NCI-H2081 treated with DMSO at 0.1 percent for 48 hours (cell line): ENCODE measurements around the gene OR9I1.

Source experiments
- DNase-seq: peaks from one replicate; lab custom pipeline; 2025; lab: John Stamatoyannopoulos, UW

The OR9I1 gene, protein sequence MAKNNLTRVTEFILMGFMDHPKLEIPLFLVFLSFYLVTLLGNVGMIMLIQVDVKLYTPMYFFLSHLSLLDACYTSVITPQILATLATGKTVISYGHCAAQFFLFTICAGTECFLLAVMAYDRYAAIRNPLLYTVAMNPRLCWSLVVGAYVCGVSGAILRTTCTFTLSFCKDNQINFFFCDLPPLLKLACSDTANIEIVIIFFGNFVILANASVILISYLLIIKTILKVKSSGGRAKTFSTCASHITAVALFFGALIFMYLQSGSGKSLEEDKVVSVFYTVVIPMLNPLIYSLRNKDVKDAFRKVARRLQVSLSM

GRCh38 chr11:58125469-58125868, at the start of gene OR9I1:
OR9I1 (minus strand) TSS chr11:58125530; CDS start chr11:58119444, 6,086 bp downstream.
- DNase-seq: no peak

DNA sequence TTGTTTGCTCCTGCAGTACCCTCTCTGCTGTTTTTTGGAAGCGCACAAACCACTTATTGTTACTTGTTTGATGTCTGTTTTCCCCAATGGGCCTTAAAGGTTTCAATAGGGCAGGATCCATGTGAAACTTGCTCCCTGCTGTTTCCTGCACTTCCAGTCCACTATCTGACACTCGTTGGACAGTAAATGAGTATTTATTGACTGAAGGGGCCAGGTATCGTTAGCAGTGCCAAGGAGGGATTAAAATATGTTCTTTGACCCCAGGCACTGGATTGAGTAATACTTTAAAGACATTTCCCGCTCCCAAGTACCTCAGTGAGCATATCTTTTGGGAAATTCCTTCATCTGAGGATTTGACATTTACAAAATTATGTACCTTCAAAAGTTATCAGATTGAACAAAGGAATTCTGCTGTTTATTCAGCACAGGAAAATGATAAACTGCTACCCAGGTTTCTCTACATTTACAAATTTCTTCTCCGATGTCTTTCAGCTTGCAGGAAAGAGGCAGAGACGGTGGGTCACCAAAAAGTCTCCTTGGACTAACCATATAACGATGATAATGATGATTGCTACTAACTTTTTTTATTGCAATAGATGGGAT, 40.3 kb upstream of the OR9I1 start:
- no peak for DNase-seq

DNA sequence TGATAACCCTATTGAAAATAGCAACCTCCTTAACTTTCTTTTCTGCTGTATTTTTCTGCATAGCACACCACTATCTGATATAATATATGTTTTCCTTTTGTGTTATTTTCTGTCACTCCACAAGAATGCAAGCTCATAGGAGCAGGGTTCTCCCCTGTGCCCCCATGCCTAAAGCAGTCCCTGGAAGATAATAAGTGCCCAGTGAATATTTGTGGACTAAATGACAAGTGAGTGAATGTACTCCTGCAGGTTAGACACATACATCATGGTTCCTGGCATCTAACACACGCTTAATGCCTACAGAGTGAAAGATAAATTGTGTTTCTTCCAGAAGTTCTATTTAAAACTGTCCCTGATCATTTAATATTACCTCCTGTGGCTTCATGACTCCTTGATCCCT, 39.7 kb upstream of the OR9I1 start:
- DNase-seq: no peak

GRCh38 chr11:58164389-58164788, 39.1 kb upstream of the OR9I1 start:
- no peak for DNase-seq

DNA sequence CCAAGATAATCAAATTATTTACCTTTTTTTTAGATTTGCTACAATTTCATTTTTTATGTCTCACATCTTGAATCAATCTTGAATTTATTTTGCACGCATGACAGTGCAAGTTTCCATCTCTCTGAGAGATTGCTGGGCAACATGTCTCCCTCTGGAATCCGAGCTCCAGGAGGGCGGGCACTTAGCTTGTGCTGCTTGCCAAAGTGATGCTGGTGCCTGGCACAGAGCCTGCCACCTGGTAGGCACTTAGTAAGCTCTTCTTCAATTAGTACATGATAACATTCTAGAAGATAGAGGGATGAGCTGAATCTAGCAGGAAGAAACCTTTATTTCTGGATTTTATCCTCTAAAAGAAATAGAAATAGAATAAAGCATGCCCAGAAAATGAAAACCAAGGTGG, 27.5 kb upstream of the OR9I1 start:
- DNase-seq: no peak

- DNase-seq: no peak
Measured at GRCh38 chr11:58142761-58143160, 17.4 kb upstream of the OR9I1 start.

DNA sequence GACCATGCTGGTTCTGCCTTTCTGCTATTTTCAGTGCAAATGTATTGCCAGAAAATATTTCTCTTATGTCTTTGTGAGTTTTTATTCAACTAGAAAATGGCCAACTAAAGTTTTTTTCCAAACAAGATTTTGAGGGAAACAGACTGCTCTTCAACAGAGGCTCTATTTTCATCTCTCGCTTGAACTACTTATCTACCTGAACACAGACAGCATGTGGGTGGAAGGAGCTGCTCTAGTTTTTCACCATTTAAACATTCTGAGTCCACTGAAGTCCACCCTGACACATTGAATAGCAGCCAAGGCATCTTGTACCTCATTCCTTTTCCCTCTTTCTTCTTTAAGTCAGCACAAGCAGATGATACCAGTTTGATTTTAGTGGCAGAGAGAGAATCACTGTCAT, 9.8 kb upstream of the OR9I1 start:
- DNase-seq: no peak

- no peak for DNase-seq
Measured at GRCh38 chr11:58134151-58134550, 8.8 kb upstream of the OR9I1 start.

GRCh38 chr11:58133309-58134076, 8.2 kb upstream of the OR9I1 start:
- no peak for DNase-seq

DNA sequence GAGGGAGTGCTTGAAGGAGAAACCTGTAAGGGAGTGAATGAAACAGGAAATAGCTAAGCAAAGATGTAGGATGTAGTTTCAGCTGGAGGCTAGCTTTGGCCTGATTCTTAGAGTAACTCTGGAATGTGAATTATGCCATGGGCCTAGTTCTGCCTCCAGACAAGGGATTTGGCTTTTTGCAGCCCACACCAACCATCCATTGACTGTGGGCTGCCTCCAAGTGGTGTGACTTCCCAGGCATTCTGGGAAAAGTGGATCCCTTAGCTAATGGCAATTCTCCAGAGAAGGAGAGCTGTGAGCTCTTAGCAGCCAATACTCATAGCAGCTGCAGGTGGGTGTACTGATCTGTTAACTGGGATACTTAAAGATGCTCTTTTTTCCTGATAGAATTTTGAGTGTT, 2.0 kb upstream of the OR9I1 start:
- no peak for DNase-seq

GRCh38 chr11:58121096-58121495, 4.2 kb downstream of the OR9I1 start:
- DNase-seq: no peak

DNA sequence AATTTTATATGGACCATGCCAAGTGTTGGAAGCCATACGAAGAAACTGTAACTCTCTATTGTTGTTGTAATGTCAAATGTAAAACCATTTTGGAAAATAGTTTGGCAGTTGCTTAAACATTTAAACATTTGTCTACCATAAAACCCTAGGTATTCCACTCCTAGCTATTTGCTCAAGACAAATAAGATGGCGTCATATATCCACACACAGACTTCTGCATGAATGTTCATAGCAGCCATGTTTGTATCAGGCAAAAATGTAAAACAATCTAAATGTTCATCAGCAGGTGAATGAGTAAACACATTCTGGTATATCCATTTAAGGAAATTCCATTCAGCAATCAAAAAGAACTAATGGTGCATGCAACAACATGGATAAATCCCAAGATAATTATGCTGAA, 27.9 kb downstream of the OR9I1 start:
- no peak for DNase-seq

DNA sequence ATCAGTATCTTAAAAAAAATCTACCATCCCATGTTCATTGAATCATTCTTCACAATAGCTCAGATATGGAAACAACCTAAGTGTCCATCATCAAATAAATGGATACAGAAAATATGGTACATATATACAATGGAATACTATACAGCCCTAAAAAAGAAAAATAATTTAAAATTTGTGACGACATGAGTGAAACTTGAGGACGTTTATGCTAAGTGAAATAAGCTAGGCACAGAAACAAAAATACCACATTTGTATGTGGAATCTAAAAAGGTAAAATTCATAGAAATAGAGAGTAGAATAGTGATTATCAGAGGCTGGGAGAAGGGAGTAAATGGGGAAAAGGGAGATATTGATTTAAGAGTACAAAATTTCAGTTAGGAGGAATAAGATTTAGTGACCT, 38.8 kb downstream of the OR9I1 start:
- no peak for DNase-seq

DNA sequence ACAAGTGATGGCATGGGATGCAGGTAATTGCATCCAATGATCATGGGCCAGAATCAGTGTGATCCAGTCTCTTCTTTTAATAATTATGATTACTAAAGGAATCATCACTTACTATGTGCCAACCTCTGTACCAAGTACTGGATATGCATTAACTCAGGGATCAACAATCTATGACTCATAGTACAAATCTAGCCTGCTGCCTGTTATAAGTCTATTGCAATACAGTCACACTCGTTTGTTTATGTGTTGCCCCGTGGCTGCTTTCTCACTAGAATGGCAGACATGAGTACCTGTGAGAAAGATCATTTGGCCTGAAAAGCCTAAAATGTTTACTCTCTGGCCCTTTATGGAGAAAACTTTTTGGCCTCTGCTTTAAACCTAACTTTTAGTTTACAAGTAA, 49.5 kb downstream of the OR9I1 start:
- DNase-seq: no peak

- DNase-seq: no peak
Measured at GRCh38 chr11:58070585-58070984, 54.7 kb downstream of the OR9I1 start.

DNA sequence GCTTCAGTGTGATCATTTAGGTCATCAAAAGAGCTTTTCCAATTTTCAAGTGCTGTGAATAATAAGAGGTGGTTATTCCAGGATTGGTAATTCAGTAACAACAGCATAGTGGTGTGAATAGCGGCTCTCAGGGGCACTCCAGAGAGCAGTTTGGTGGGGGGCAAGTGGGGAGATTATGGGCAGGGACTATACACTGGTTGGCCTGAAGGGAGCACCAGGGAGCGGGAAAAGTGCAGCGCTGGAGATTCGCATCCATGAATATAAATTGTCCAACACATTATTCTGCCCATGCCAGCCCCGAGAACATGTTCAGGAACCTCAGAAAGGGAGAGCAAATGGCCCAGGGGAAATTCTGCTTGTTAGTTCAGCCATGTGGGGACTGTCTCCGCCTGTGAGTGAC, 56.7 kb downstream of the OR9I1 start:
- DNase-seq: no peak

DNA sequence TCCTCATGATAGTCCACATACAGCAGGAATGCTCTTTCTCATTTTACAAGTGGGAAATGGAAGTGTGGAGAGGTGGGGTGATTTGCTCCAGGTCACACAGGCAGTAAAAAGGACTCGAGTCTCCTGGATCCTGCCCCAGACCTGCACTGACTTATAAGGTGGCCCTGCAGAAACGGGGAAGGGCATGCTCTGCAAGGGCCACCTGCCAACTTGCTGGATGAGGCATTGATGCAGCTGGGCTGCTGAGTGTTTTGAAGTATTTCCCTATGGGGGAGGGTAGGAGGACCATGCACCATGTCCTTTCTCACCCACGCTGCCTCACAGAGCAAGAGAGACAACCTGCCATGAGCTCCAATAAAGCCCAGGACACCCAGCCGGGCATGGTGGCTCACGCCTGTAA, 57.6 kb downstream of the OR9I1 start:
- no peak for DNase-seq
